HG03045 (cell line): Measurements from ENCODE around the gene OPA1.

Source experiments
- ATAC-seq: cut with Tn5 transposase; IDR thresholded peaks from one replicate; pipeline ENCODE4 v1.9.1; 2021; ENCODE audit warnings: mild to moderate bottlenecking, moderate library complexity; ENCODE audit not compliant: unreplicated experiment

The OPA1 gene

DNA sequence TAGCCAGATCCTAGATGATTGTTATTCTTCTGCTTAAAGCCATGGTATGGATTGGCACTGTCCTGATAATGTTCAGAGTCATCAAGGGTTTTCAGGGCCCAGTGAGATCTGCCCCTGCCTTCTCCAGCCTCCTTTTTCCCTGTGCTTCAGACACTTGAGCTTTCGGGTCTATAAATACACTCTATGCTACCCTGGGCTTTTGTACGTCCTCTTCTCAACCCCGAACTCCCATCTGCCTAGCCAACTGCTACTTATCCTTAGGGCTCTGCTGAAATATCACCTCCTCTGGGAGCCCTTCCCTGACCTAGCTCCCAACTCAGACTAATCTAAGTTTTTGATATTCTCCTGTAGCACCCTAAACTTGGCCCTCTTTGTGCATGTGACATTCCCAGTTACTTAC, 115.3 kb downstream of the OPA1 start:
- no peak for ATAC-seq

DNA sequence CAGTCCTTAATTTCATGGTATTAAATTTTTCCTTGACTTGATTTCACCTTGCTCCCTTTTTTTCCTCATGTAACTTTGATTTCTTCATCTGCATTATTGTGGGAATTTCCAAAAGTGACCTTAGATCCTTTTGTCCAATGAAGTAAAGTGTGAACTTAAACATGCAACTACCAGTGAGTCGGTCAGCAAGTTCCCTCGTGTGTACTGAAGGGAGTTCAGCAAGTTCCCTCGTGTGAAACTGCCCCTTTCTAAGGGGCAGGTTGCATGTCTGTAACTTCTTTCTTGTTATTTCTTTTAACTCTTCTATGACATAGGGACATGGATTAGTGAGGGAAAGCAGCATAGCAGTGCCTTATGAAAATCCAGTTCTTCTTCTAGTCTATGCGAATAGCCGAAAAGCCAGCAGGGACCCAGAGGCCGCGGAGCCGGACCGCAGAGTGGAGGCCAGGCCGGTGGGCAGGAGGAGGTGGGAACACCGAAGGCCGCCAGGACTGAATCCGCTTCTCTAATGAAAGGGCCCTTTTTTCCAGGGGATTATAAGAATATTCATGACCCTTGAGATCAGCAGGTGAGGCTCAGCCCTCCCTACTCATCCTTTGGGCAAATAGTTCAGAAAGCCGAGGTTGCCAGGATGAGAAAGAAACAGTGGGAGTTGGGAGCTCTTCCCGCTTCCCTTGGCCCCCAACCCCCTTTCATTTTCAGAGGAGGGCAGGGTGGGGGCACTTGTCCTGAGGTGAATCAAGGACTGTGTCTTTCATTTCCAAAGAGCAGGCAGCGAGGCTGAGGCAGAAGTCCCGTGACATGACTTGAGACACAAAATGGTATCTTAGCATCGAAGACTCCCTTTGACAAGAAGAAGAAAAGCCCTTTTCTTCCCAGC, 117.5 kb downstream of the OPA1 start:
- no peak for ATAC-seq

DNA sequence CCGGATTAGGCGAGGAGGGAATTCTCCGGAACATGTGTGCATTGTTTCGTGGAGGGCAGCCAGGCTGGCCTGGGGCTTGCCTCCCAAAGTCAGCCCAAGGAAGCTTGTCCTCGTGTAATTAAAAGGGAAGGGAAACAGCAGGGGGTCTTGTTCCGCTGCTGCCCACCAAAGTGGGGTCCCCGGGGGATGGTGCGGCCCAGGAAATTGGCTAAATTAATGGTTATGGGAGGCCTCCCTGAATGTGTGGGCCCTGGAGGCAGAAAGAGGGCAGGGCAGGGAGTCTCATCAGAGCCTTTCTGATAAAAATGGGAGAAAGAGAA, 118.1 kb downstream of the OPA1 start:
- no peak for ATAC-seq

DNA sequence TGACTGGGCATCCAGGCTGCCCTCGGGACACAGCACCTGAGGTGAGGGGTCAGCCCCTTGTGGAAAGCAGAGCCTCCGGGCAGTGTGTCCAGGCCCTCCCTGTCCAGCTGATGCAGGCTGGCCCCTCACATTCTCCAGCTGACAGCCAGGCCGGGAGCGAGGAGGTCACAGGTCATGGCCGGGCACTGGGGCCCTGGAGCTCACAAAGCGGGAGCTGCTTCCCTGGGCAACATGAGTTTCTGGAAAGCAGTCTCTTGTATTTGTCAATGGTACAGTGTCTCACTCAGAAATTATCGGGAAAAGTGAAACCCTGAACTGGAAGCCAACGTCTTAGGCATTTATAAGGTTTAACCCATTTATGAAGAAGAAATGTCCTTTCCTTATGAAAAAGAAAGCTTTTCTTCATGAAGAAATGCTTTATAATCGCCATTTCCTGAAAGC, 118.5 kb downstream of the OPA1 start:
- no peak for ATAC-seq

DNA sequence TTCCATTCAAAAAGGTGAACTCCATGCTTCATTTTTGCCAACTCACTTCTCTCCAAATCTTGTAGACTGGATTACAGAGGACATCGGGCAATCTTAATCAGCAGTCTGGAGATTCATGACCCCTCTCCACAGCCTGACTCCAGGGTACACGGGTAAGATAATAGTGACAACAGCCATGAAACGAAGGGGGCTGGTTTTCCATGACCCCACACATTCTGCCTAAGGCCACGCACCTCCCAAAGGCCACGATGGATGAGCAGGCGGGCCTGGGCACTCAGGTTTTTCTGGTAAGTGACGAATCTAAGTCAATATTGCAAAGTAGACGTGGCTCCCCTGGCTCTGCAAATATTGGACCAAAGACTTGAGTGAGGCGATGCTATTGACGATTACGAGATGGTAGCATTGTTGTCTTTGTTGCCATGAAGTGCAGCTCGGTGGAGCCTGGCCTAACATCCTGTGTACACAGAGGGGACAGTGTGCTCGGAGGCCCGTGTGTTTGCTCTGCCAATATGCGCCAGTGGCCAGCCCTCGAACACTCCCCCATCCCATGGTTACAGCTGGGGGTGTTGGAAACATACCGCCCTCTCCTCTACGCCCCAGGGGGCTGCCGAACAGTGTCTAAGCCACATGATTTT, 119.1 kb downstream of the OPA1 start:
- no peak for ATAC-seq

DNA sequence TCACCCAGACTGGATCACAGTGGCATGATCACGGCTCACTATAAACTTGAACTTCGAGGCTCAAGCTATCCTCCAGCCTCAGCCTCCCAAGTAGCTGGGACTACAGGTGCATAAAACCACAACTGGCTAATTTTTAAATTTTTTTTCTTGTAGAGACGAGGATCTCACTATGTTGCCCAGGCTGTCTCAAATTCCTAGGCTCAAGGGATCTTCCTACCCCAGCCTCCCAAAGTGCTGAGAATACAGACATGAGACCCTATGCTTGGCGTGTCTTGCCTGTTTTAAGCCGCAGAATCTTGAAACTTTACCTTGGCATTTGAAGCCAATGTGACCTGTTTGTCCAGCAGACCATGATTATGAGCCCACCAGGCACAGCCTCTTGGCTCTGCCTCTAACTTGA, 119.9 kb downstream of the OPA1 start:
- no peak for ATAC-seq

DNA sequence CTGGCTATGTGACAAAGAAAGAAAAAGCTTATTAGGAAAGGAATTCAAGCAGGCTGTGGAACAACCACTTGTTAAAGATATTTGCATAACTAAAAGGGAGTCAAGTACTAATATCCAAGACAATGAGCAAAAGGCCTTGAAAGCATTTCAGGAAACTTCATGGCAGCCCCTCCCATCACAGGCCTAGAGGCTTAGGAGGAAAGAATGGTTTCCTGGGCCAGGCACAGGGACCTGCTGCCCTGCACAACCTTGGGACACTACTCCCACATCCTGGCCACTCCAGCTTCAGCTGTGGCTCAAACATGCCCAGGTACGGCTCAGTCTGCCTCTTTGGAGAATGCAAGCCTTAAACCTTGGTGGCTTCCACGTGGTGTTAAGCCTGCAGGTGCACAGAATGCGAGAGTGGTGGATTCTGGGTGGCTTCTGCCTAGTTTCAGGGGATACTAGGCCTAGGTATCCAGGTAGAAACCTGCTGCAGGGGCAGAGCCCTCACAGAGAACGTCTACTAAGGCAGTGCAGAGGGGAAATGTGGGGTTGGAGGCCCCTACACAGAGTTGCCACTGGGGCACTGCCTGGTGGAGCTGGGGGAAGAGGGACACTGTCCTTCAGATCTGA, 121.6 kb downstream of the OPA1 start:
- no peak for ATAC-seq

DNA sequence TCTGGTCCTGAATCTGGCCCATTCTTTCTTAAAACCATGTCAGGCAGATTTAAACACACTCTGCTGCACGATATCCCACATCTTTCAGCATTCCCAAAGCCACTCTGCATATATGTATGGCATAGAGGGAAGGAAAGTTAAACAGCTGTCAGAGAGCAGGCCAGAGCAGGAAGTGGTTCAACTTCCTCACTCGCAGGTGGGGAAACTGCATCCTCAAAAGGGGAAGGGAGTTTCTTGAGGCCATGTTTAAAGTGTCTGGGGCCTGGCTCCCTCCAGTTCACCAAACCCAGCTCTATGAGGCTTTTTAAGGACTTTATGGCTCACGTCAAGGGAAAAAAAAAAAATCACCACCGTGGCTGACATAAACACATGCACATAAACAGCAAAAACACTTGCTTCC, 123.1 kb downstream of the OPA1 start:
- no peak for ATAC-seq

DNA sequence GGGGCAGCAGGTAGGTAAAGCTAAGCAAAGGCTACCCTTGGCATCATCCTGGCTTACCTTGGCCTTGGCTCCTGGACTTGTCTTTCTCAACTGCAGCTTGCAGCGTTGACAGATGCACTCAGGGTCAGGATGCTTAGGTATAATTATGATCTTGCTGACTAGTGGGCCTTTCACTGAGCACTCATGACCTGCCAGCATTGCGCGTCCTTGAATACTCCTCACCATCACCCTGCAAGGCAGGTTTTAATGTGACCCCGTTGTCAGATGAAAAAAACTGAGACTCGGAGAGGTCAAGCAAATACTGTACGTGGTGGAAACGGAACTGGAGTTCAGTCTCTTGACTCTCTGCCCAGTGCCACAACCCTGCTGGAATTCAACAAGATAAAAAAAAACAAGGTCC, 126.7 kb downstream of the OPA1 start:
- no peak for ATAC-seq

DNA sequence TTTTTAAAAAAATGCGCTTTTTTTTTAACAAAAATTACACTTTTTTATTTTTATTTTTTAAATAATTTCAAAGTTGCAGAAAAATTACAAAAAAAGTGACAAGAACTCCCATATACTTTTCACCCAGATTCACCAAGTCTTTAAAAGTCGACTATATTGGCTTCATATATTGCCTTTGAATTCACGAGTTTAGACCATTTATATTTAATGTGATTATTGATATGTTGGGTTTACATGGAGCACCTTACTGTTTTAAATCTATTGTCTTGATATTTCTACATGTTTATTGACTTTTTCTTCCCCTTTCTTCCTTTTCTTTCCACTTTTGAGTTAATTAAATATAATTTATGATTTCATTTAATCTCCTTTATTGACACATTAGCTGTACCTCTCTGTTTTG, 127.2 kb downstream of the OPA1 start:
- ATAC-seq, result no peak

DNA sequence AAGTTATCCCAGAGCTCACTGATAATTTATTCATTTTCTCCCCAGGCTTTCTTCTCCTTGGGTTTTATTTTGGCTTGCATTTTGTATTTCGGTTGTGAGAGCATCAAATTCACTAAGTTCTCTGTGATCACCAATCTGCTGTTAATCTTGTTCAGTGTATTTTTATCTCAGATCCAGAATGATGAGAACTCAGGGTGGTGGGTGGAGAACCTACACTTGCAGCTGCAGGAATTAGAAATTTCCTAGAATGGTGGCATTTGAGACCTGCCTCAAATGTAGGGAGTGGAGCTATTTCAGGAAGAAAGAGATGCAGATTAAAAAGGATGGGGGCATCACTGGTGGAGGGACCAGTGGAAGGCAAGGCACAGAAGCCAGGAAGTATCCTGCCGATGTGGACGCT, 129.6 kb downstream of the OPA1 start:
- ATAC-seq, result no peak

DNA sequence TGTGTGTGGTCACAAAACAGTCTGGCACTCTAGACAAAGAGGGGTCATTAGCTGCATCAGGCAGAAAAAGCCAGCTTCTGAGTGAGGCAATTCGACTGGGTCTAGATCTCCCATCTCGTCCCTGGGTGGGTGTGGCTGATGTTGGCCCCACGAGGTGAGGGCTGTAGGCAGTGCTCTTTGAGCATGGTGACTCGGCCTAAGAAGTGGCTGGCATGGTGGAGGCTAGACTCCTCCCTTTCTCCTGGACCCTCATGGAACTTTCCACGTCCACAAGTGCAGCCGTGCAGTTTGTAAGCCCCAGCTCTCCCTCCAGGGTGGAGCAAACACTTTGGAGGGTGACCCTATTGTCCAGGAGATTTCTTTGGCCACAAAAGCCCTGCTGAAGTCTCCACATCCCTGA, 134.1 kb downstream of the OPA1 start:
- ATAC-seq, result no peak

DNA sequence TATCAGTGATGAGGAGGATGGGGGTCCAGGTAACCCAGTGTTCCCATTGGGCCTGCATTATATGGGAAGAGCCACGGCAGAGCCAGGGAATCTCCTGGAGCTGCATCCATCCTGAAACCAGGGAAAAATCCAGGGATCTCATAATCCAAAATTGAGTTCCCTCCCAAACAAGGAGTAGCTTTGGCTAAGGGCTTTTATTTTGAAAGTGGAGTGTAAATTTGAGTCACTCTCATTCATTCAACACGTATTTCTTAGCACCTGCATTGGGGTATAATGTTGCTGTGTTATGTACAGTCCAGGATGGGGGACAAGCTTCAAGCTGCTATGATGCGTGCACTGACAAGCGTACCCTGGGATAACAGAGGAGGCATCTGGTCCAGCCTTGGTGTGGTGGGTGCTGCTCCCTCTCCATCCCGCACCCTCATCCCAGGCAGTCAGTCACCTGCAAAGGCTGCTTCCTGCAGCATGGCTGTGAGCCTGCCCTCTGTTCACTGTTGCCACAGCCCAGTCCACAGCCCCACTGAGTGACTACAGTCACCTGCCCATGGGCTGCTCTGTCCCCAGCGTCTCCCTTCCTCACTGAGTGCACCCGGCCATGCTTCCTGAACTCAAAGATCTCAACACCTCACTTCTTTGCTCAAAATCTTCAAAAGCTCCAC, 135.6 kb downstream of the OPA1 start:
- no peak for ATAC-seq

DNA sequence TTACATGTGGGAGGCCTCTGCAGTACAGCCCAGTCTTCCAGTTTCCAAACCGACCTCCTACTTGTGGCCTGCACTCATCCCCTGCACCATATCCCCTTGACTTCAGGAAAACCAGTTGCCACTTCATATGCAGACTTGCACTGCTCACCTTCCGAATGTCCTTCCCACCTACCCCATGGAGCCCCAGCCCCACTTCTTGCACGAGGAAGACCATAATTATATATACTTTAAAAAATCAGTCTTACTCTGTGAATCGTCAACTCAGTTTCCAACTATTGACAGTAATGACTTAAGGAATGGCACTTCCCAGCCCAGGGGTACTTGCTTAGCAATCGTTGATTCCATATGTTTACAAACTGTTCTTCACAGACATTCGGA, 136.1 kb downstream of the OPA1 start:
- no peak for ATAC-seq

DNA sequence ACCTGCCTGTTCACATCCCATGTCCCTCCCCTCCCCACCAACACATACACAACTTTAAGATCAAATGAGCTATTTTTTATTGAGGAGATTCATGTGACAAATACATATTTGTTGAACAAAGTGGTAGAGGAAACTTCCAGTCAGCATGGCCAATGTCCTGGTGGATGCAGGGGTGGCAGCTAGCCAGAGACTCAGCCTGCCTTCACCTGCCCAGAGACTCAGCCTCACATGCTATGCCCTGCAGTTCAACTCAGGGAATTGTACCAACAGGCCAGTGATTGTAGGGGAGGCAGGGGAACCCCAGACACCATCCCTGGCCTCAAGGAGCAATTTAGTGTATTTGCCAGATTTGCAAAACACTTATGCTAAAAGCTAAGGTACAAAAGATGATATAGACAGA, 136.6 kb downstream of the OPA1 start:
- no peak for ATAC-seq

DNA sequence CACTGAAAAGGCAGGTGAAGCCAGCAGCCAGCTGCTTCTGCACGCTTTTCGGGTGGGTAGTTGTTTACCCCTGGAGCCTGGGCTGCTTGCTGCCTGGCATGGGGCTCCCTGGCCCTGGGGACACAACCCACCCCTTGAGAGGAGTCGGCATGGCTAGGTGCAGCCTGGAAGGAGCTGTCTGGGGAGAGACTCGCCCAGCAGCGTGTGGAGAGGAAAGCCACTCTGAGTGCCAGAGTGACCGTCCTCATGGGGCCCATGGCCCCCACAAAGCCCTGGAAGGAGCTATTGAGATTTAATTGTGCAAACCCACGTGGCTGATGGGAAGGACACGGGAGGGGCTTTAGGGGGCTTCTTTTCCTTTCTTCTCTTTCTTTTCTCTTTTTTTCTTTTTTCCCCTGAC, 137.5 kb downstream of the OPA1 start:
- ATAC-seq, result no peak

DNA sequence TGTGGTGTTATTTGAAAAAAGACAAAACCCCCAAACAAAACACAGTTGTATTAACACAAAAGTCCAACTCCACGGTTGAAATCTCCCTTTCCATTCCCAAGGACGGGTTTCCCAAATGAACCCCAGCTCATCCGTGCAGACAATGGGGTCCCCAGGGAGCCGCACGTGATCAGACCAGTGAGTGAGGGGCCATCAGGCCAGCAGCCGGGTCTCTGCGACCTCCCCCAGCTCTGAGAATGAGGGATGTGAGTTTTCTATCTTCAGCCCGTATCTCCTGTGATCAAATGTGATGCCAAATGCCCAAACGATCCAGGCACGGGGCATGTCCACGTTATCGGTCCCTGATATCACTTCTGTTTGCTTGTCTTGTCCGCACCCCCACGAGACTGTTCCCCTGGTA, 138.0 kb downstream of the OPA1 start:
- no peak for ATAC-seq

DNA sequence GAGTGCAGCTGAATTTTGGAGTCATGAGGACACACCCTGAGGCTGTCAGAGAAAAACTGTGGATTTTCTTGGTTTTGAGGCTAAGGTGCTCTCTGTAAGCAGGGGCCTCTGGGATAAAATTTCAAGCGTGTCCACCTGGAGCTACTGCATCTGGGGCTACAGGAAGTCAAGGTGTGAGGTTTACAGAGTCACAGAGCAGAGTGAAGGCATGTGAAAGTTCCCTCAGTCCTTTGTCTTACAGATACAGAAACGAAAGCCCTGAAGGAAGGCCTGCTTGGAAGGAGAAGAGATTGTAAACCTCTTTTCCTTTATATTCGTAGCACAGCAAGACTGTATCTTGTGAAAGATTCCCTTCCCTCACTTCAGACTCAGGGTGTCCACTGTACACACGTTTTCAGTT, 138.6 kb downstream of the OPA1 start:
- no peak for ATAC-seq

DNA sequence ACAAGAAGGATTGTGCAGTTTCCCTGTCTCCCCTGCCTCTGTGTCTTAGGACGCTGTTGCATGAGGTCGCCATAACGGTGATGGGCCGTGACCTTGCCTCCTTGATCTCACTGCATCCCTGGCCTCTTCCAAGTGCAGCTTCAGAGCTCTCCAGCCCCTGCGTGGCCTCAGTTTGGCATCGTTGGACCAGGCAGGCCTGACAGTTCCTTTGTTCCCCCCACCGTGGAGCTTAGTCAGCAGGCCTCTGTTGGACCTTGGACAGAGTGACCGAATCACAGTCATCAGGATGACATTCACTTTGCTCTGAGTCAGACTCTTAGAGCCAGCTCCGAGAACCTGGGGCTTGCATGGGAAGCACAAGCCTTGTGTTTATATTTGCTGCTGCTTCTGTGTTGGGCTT, 139.4 kb downstream of the OPA1 start:
- no peak for ATAC-seq

DNA sequence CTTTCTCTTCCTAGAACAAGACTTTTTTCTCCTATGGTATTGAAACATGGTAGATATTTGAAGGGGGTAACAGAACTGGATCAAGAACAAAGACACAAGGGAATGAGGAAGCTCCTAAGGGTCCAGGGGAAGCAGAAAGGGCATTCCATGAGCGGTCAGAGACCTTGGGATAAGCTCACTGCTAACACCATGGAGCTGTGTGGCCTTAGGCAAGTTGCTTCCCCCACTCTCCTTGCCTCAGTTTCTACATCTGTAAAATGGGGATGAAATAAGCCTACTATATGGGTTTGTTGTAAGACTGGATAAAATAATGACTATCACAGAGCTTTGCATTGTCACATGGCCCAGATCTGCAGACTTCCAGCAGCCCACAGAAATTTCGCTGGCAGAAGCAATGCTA, 139.8 kb downstream of the OPA1 start:
- ATAC-seq, result no peak

DNA sequence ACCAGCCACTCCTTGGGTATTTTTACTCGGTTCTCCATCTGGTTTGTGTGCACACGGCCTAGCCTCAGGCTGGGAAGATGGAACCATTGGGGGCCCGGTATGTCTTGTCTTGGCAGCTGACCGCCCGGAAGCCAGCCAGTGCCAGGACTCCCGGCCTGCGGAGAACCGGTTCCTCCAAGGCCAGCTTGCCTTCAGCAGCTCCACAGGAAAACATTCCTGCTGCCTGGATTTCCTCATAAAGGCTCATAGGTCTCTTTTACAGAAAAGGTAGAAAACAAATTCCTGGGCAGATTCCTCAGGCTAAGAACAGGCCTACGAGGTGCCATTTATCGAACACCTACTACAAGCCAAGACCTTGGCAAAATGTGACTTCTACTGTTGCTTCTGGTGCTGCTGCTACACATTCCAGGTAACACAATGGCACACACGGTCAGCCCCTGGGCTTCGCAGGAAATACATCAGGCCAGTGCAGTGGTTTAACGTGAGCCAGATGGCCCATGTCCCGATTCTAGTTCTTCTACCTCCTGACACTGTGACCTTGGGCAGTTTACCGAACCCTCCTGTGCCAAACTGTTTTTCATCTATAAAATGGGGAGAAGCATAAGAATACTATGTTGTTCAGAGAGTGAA, 141.8 kb downstream of the OPA1 start:
- no peak for ATAC-seq
